ENCODE measurements around the gene FGF22. TPM values are rescaled to one million over a fixed set of nuclear protein-coding genes. Genes with fewer than 3 reads are reported as not detected.

FGF22 gene
- total and polyA plus RNA-seq, 2 of the 8 experiments (the other 6 are each of a cell fraction or from before 2014, with no cell fraction given) = 0.44 to 1.7 TPM

DNA sequence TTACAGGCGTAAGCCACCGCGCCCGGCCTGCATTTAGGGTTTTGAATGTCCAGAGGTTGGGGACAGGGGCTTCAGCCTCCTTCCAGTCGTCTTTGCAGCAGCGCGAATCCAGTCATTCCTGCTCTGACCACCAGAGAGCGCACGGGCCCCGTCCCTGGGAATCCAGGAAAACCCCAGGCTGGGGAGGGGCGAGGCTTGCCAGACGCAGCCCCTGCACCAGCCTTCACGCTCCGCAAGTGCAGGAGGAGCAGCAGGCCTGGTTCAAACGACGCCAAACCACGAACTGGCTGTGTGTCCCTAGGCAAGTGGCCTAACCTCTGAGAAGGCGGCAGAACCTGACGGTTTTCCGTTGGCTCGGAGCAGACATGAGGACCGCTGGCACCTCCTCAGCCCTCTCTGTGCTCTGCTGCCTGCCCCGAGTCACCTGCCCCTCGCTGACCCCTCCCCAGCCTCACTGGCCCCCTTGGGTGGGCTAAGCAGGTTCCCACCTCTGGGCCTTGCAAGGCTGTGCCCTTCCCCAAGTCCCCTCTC, 25.3 kb downstream of the FGF22 start:
- H2BK20ac ChIP-seq (ENCODE audit: low read length) = no peak overlapping the region; the same call in 1 of the 2 replicates
- no peak overlapping the region for H4K8ac ChIP-seq (ENCODE audit: extremely low read depth, insufficient read depth, low read length)
- peaks cover 5 to 6% of the 10 kb centered on the region in 2 experiments; a peak in 2 of 4 replicates for H3K9me3 ChIP-seq (ENCODE audit: insufficient read depth in 2 of 2, low read depth in 1 of 2, low read length in 1 of 2)
- no peak overlapping the region for H3K9ac ChIP-seq (replicated peaks in 1 of 4; ENCODE audit: extremely low read depth in 1 of 4, low read depth in 3 of 4, low read length in 3 of 4)
- no peak overlapping the region for H2AK5ac ChIP-seq (ENCODE audit: low read depth, low read length)
- peaks cover 0 to 6% (median 2%) of the 10 kb centered on the region in 4 experiments; a peak in 1 of 7 replicates for H3K27me3 ChIP-seq (replicated peaks in 1 of 4; ENCODE audit: control insufficient read depth in 3 of 4, extremely low read depth in 1 of 4, insufficient read depth in 3 of 4, low read length in 3 of 4)
- H3K4ac ChIP-seq (replicated peaks; ENCODE audit: insufficient read length, low read depth, low read length) = no peak overlapping the region
- ChIA-PET CTCF (ENCODE audit: partially characterized antibody) (interaction anchor here (0.7 to 1.6 kb wide), 3 partner anchors 67 to 72 kb away, joined by 3 to 6 read pairs (median 6); no protein-coding TSS in a partner anchor), POLR2A (ENCODE audit: partially characterized antibody) (no interaction called here)
- no peak overlapping the region for H3K14ac ChIP-seq (ENCODE audit: insufficient read length)
- peaks cover 0 to 12% (median 6%) of the 10 kb centered on the region in 4 experiments; a peak in 5 of 7 replicates for H3K4me1 ChIP-seq (replicated peaks in 1 of 4; ENCODE audit: control insufficient read depth in 3 of 4, insufficient read depth in 4 of 4, low read length in 3 of 4)
- H3K36me3 ChIP-seq (ENCODE audit: control insufficient read depth in 2 of 4, insufficient read depth in 4 of 4, low read length in 3 of 4) = no peaks in the 10 kb centered on the region
- H2AFZ ChIP-seq (ENCODE audit: low read length) = peak overlapping the region; percentile 27; the same call in 1 of the 2 replicates
- no peak overlapping the region for H3K18ac ChIP-seq (ENCODE audit: extremely low read depth, low read length)
- no peak overlapping the region for H2BK15ac ChIP-seq (ENCODE audit: low read length)
- H2BK5ac ChIP-seq (ENCODE audit: low read depth, low read length) = no peak overlapping the region
- no peak overlapping the region for H3K23ac ChIP-seq (ENCODE audit: insufficient read length)
- peaks cover 3% of the 10 kb centered on the region; the same call in 1 of the 2 replicates for H3K23me2 ChIP-seq (ENCODE audit: low read depth, low read length)
- 21% methylated on average over 24 of the region's 24 CpGs; no CpG with 5 or more reads in 1 of the 2 experiments for WGBS, 2 experiments (ENCODE audit: extremely low coverage in 1 of 2, insufficient coverage in 1 of 2, insufficient read length in 1 of 2, insufficient replicate concordance in 2 of 2, low coverage in 1 of 2, low lambda C conversion rate in 2 of 2, missing lambda C conversion rate in 1 of 2)
- H2BK12ac ChIP-seq (ENCODE audit: low read depth, low read length) = no peak overlapping the region
- H4K20me1 ChIP-seq (replicated peaks in 1 of 2; ENCODE audit: control insufficient read depth in 1 of 2, insufficient read depth in 2 of 2, low read length in 2 of 2) = peaks cover 17 to 18% of the 10 kb centered on the region in 2 experiments
- H3K4me3 ChIP-seq (ENCODE audit: extremely low read depth in 1 of 4, insufficient read depth in 2 of 4, low read depth in 3 of 4, low read length in 4 of 4) = no peak overlapping the region
- peaks cover 28 to 29% of the 10 kb centered on the region in 2 experiments for H3K79me2 ChIP-seq (ENCODE audit: control insufficient read depth in 1 of 2, insufficient read depth in 2 of 2, low read length in 2 of 2)
- FAIRE-seq = no peak
- peak; percentile 66 to 98 for DNase-seq (ENCODE audit: low read depth in 1 of 2, low spot score in 2 of 2)
- H3K27ac ChIP-seq (ENCODE audit: low read depth, low read length) = no peak overlapping the region
- no peak overlapping the region for H2BK120ac ChIP-seq (replicated peaks; ENCODE audit: low read depth, low read length)
- peak overlapping the region in 1 of 2 experiments; percentile 54; a peak in 2 of 4 replicates for H3K4me2 ChIP-seq (ENCODE audit: insufficient read depth in 1 of 2, low read depth in 2 of 2, low read length in 2 of 2)
- no peaks in the 10 kb centered on the region for H3K79me1 ChIP-seq (ENCODE audit: low read depth, low read length)
- H4K5ac ChIP-seq (ENCODE audit: insufficient read length, low read depth, low read length) = peak overlapping the region; percentile 2
- peak overlapping the region; percentile 88 for H4K91ac ChIP-seq (replicated peaks; ENCODE audit: insufficient read length, low read length)
- H3K56ac ChIP-seq (replicated peaks; ENCODE audit: insufficient read length, low read depth, low read length) = no peak overlapping the region
- TF ChIP-seq JUND (IDR thresholded peaks at IDR 0.05; ENCODE audit: low read length) (peak; percentile 47; the same call in 1 of the 2 replicates), EP300 (IDR thresholded peaks at IDR 0.05; ENCODE audit: borderline replicate concordance in 1 of 2, low read depth in 2 of 2, low read length in 2 of 2) (no peak), HDAC6 (IDR thresholded peaks at IDR 0.05; ENCODE audit: low read depth, low read length) (no peak), KDM1A (IDR thresholded peaks at IDR 0.05; ENCODE audit: borderline replicate concordance, low read length) (no peak), POLR2A (IDR thresholded peaks at IDR 0.05; ENCODE audit: control extremely low read depth in 1 of 2, low read depth in 2 of 2, low read length in 2 of 2) (no peak), SRF (IDR thresholded peaks at IDR 0.05; ENCODE audit: low read depth, low read length) (no peak), SIX5 (IDR thresholded peaks at IDR 0.05; ENCODE audit: low read depth, low read length) (no peak), MAFK (IDR thresholded peaks at IDR 0.05; ENCODE audit: low read depth, low read length) (no peak), RXRA (IDR thresholded peaks at IDR 0.05; ENCODE audit: insufficient read depth, low read depth, low read length) (no peak), GABPA (IDR thresholded peaks at IDR 0.05; ENCODE audit: borderline replicate concordance, insufficient read depth, low read length) (peak; percentile 77; the same call in 1 of the 2 replicates), SIRT6 (IDR thresholded peaks at IDR 0.05; ENCODE audit: low read length) (no peak)
- TF ChIP-seq, protein P1, sequence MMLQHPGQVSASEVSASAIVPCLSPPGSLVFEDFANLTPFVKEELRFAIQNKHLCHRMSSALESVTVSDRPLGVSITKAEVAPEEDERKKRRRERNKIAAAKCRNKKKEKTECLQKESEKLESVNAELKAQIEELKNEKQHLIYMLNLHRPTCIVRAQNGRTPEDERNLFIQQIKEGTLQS (IDR thresholded peaks at IDR 0.05; ENCODE audit: insufficient read depth, low read depth, low read length) = no peak
